Ishikawa (cell line): ENCODE measurements around the gene VEGFC.

Experiments
- CEBPB ChIP-seq: IDR thresholded peaks from 2 replicates; pipeline ENCODE4 v1.6.1; 2012
- CREB1 ChIP-seq: IDR thresholded peaks from 2 replicates; pipeline ENCODE4 v1.6.1; 2012; ENCODE audit warnings: low read depth
- EGR1 ChIP-seq: IDR thresholded peaks from 2 replicates; pipeline ENCODE4 v1.6.1; 2012
- EP300 ChIP-seq: IDR thresholded peaks from 2 replicates; pipeline ENCODE4 v1.6.1; 2012; ENCODE audit warnings: borderline replicate concordance
- FOXM1 ChIP-seq: IDR thresholded peaks from 2 replicates; pipeline ENCODE4 v1.6.1; 2012; ENCODE audit warnings: low read depth, borderline replicate concordance
- NFIC ChIP-seq: IDR thresholded peaks from 2 replicates; pipeline ENCODE4 v1.6.1; 2012
- RAD21 ChIP-seq: IDR thresholded peaks from 2 replicates; pipeline ENCODE4 v1.6.1; 2012; ENCODE audit warnings: low read depth
- TAF1 ChIP-seq: IDR thresholded peaks from 2 replicates; pipeline ENCODE4 v1.6.1; 2012; ENCODE audit warnings: low read depth, mild to moderate bottlenecking
- TCF12 ChIP-seq: IDR thresholded peaks from 2 replicates; pipeline ENCODE4 v1.6.1; 2012; ENCODE audit warnings: low read depth
- TEAD4 ChIP-seq: IDR thresholded peaks from 2 replicates; pipeline ENCODE4 v1.6.1; 2012
- USF1 ChIP-seq: IDR thresholded peaks from 2 replicates; pipeline ENCODE4 v1.6.1; 2012
- YY1 ChIP-seq: IDR thresholded peaks from 2 replicates; pipeline ENCODE4 v1.6.1; 2012; ENCODE audit warnings: low read depth
- ZBTB7A ChIP-seq: IDR thresholded peaks from 2 replicates; pipeline ENCODE4 v1.6.1; 2012; ENCODE audit warnings: low read depth
- TF ChIP-seq, protein P1 (sequence below): IDR thresholded peaks from 2 replicates; pipeline ENCODE4 v1.6.1; 2012; ENCODE audit warnings: low read depth, mild to moderate bottlenecking
- TF ChIP-seq, protein P2 (sequence below): IDR thresholded peaks from 2 replicates; pipeline ENCODE4 v1.6.1; 2012

The VEGFC gene

GRCh38 chr4:176752191-176752749, 40.5 kb downstream of the VEGFC start:
- TF ChIP-seq YY1 (no peak), TAF1 (no peak), CEBPB (no peak), TCF12 (no peak), USF1 (no peak), EP300 (no peak)
- TF ChIP-seq, protein P1, sequence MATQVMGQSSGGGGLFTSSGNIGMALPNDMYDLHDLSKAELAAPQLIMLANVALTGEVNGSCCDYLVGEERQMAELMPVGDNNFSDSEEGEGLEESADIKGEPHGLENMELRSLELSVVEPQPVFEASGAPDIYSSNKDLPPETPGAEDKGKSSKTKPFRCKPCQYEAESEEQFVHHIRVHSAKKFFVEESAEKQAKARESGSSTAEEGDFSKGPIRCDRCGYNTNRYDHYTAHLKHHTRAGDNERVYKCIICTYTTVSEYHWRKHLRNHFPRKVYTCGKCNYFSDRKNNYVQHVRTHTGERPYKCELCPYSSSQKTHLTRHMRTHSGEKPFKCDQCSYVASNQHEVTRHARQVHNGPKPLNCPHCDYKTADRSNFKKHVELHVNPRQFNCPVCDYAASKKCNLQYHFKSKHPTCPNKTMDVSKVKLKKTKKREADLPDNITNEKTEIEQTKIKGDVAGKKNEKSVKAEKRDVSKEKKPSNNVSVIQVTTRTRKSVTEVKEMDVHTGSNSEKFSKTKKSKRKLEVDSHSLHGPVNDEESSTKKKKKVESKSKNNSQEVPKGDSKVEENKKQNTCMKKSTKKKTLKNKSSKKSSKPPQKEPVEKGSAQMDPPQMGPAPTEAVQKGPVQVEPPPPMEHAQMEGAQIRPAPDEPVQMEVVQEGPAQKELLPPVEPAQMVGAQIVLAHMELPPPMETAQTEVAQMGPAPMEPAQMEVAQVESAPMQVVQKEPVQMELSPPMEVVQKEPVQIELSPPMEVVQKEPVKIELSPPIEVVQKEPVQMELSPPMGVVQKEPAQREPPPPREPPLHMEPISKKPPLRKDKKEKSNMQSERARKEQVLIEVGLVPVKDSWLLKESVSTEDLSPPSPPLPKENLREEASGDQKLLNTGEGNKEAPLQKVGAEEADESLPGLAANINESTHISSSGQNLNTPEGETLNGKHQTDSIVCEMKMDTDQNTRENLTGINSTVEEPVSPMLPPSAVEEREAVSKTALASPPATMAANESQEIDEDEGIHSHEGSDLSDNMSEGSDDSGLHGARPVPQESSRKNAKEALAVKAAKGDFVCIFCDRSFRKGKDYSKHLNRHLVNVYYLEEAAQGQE, result no peak

- TF ChIP-seq USF1, result no peak
- no peak for TF ChIP-seq TEAD4
- no peak for TF ChIP-seq TCF12
- TF ChIP-seq CREB1, result no peak
- TF ChIP-seq YY1, result no peak
- no peak for TF ChIP-seq RAD21
- TF ChIP-seq, protein P2, sequence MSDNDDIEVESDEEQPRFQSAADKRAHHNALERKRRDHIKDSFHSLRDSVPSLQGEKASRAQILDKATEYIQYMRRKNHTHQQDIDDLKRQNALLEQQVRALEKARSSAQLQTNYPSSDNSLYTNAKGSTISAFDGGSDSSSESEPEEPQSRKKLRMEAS, result no peak
- TF ChIP-seq CEBPB, result no peak
- TF ChIP-seq TAF1, result no peak
- no peak for TF ChIP-seq NFIC
- TF ChIP-seq EGR1, result no peak
Measured at GRCh38 chr4:176751061-176751460, 41.7 kb downstream of the VEGFC start.

GRCh38 chr4:176746846-176747245, 45.9 kb downstream of the VEGFC start:
- TF ChIP-seq ZBTB7A, result no peak
- no peak for TF ChIP-seq YY1
- no peak for TF ChIP-seq EP300

GRCh38 chr4:176745902-176746301, 46.8 kb downstream of the VEGFC start:
- TF ChIP-seq, protein P2, result no peak
- no peak for TF ChIP-seq EGR1

GRCh38 chr4:176744091-176744490, 48.6 kb downstream of the VEGFC start:
- no peak for TF ChIP-seq YY1
- TF ChIP-seq TAF1, result no peak
- no peak for TF ChIP-seq NFIC
- no peak for TF ChIP-seq USF1
- TF ChIP-seq RAD21, result no peak
- no peak for TF ChIP-seq EGR1
- TF ChIP-seq EP300, result no peak
- TF ChIP-seq TEAD4, result no peak
- no peak for TF ChIP-seq ZBTB7A
- TF ChIP-seq TCF12, result no peak

DNA sequence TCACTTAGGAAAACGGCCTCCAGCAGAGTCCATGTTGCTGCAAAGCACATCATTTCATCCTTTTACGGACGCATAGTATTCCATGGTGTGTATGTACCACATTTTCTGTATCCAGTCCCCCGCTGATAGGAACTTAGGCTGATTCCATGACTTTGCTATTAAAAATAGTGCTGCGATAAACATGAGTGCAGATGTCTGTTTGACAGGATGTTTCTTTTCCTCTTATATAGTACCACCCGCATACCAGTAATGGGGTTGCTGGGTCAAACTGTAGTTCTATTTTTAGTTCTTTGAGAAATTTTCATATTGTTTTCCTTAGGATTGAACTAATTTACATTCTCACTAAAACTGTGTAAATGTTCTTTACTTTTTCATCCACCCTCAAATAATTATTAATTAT, 50.5 kb downstream of the VEGFC start:
- no peak for TF ChIP-seq NFIC
- no peak for TF ChIP-seq TEAD4
- no peak for TF ChIP-seq EP300
- no peak for TF ChIP-seq CEBPB
- no peak for TF ChIP-seq USF1
- TF ChIP-seq RAD21, result no peak
- no peak for TF ChIP-seq EGR1
- no peak for TF ChIP-seq TAF1
- no peak for TF ChIP-seq TCF12
- TF ChIP-seq FOXM1, result no peak
- TF ChIP-seq, protein P1, result no peak
- TF ChIP-seq YY1, result no peak
